Stimulated activated CD4-positive, alpha-beta T cell treated with anti-CD3 and anti-CD28 coated beads, Interleukin-12 subunit alpha, Interleukin-12 subunit beta, amount 100 ng/mL, for 24 hours (primary cell): Measurements from ENCODE around the gene KIF3A.
A peak's percentile ranks its signal among the peaks of the same experiment; 100 is the strongest.

Source experiments
- DNase-seq, 2 experiments: peaks; one replicate each; pipeline ENCODE4 v3.0.0-alpha.2; 2020; ENCODE audit warnings: low read depth in 2 of 2

The KIF3A gene

GRCh38 chr5:132736853-132737833, at the start of gene KIF3A:
Gene KIF3A, minus strand, starts transcription at chr5:132737546. Its CDS starts 127 bp downstream, at chr5:132737419.
- DNase-seq: peak; percentile 97 to 99

DNA sequence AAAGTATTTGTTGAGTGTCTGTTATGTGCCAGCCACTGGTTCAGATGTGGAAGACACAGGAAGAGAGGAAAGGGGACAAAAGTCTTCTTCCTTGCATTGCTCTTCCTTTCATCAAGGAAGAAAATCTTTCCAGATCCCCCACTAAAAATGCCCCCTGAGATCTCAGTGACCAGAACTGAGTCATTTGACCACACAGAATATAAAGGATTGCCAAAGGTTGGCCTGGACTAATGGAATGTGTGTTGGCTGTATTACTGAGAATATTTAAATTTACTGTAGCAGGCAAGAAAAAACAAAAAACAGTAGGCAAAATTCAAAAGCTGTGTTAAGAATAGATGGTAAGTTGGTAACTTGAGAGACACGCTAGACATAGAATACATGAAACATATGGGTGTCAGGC, 49.7 kb upstream of the KIF3A start:
- DNase-seq: no peak

DNA sequence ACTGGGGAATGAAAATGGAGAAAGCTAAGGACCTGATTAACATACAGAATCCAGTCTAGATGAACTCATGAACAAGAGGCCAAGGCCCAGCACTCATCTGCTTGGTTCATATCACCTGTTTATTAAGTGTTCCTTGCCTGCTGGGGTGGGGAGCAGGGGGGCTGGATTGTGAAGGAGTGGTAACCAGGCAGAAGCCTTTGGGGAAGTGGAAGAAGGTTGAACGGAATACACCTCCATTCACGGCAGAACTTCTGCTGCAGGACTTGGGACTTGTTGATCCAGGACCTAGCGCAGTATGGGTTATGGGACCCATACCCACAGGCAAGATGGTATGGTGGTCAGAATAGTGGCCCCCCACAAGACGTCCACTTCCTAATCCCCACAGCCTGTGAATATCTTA, 48.5 kb upstream of the KIF3A start:
- no peak for DNase-seq

GRCh38 chr5:132785365-132785764, 48.0 kb upstream of the KIF3A start:
- DNase-seq: no peak

DNA sequence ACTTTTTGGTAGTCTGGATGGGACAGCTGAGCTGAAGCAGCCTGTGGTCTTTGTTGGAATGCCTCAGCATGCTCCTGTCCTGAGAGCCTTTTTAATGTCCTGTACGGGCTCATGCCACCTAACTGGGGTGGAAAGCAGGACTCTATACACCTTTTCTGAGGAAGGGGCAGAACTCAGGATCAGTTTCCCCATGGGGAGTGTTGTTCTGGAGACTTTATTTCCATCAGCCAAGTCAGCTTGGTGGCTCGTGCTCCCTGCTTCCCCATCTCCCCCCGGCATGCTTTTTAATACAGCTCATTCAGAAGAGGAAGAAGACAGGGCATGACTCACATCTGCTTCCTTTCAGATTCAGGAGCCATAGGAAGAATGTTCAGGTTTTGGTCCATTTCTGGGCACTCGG, 44.8 kb upstream of the KIF3A start:
- no peak for DNase-seq

GRCh38 chr5:132781029-132781428, 43.7 kb upstream of the KIF3A start:
- no peak for DNase-seq

- DNase-seq: no peak
Measured at GRCh38 chr5:132780577-132780976, 43.2 kb upstream of the KIF3A start.

GRCh38 chr5:132779961-132780360, 42.6 kb upstream of the KIF3A start:
- no peak for DNase-seq

DNA sequence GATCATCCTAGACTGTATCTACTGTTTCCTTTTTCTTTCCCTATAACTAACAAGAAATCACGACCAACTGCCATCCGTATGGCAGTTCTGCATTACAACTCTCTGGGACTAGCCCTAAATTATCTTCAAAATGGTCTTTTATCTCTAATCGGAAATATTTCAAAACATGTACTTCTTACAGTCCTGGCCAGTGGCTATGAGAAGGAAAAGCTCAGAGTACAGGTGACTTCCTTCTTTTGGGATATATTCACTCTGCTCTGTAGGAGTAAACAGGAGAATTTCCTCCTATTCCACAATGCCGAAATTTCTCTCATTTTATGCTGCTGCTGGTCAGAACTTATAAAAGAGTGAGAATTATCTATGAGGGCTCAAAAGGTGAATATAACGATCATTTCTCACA, 41.5 kb upstream of the KIF3A start:
- no peak for DNase-seq

GRCh38 chr5:132778129-132778528, 40.8 kb upstream of the KIF3A start:
- DNase-seq: no peak

- peak in 1 of 2 experiments; percentile 35 for DNase-seq
Measured at GRCh38 chr5:132777209-132778069, 40.1 kb upstream of the KIF3A start, which contains the start of gene SEPTIN8. Gene SEPTIN8, minus strand, starts transcription at chr5:132777239. Its CDS starts 102 bp downstream, at chr5:132777137.

GRCh38 chr5:132776938-132777208, 39.5 kb upstream of the KIF3A start:
- no peak for DNase-seq

DNA sequence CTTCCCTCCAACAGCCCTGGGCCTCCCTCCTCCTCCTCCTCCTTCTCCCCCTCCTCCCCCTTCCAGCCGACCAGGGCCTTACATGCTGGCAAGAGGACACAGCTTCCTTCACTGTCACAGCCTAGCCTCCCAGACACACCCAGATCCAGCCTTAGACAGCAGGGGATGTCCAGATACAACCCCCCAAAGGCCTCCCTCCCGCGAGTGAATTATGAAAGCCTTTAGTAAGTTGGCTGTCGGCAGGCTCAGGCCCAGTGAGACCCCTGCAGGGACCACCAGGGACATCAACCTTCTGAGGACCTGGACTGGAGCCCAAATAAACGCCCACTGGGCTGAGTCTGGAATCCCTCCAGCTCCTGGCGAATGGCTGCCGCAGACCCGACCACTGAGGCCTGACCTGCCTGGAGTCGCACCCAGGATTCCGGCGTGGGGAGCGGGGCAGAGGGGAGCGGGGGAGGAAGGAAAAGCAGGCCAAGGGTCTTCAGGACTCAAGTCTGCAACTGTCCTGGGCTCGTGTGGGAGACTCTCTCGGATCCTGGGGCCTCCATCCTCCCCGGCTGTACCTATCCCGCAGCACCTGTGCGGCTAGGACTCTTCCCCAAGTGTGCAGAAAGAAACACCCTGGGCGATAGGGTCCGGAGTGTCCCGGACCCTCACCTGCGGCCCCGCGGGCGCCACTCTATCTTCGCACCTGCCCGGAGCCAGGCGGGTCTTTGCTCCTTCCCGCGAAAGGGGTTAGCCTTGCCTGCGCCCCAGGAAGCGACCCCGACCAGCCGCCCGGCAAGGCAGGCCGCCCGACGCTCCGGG, 39.0 kb upstream of the KIF3A start:
- DNase-seq: no peak

GRCh38 chr5:132775476-132775961, 38.2 kb upstream of the KIF3A start:
- DNase-seq: no peak

- no peak for DNase-seq
Measured at GRCh38 chr5:132774896-132775295, 37.5 kb upstream of the KIF3A start.

DNA sequence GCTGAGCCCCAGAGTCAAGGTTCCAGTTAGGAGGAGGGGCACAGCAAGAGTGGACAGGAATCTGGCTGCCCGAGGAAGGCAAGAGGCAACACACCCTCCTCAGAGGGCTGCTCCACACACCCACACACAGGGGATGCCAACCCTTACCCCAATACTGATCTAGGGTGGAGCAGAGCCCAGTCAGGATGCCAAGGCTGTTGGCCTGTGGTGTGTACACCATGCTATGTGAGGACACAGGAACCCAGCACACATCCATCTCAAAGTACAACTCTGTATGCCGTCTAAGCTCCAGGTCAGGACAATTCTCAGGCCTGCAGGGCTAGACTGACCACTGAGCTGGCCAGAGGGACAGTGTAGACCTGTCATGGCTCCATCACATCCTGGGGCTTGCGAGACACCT, 37.1 kb upstream of the KIF3A start:
- DNase-seq: no peak

DNA sequence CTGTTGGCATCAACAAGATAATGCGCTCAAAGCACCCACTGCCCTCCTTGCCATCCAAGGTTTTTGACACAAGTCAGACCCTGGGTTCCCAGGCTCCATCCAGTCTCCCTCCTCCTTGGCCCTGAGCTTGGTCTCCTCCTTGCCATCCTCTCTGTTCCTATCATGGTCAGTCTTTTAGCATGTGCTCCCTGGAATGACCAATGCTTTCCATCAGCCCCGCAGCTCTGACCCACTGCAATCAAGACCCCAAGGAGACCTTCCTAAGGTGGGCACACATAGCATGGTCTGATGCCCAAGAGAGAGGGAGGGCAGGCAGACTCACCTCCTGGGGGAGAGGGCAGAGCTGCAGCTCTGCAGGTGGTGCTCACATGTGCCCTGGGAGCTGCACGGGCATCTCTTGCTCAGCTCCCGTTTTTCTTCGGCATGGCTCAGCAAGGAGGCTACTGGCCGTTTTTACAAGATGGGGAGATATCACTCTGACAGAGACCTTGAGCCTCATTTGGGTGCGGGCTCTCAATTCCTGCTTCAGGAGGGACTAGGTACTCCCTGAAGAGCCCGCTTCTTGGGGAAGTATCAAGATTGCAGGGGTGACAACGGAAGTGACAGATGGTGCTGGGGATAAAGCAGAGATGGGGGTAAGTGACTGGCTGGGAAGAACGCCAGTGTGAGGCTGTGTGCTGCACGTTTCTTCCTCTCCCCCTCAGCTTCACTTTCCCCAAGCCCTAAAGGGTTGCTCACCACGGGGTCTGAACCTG, 36.4 kb upstream of the KIF3A start:
- no peak for DNase-seq

GRCh38 chr5:132773114-132773513, 35.8 kb upstream of the KIF3A start:
- no peak for DNase-seq

DNA sequence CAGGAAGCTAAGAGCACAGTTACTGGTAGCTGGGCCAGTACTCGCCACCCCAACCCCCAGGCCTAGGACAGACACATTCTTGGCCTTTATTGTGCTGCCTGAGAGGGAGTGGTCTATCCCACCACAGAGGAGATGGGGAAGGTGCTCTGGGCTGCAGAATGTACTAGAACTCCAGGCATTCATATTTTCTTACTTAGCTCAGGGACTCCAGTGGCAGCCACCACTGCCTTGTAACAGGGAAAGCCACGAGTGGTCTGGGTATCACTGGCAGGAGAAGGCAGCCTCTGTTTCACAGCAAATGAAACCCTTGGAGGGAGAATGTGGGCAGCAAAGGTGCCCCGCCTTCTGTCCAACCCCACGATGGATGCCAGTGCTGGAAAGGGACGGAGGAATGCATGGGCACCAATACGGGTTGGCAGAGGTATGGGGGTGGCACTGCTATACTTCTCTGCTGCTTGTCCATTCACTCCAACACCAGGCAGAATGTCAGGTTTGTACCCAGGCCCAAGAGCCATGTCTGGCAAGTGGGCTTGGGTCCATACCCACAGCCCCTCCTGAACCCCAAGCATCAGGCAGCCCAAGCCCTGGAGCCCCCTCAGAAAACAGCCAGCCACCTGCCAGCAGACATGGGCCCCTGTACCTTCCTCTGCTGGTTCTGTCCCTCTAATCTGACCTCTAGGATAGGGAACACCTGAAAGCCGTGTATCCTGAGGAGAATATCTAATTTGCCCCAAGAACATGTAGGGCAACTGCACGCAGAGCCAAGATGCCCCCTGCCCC, 35.1 kb upstream of the KIF3A start:
- no peak for DNase-seq

DNA sequence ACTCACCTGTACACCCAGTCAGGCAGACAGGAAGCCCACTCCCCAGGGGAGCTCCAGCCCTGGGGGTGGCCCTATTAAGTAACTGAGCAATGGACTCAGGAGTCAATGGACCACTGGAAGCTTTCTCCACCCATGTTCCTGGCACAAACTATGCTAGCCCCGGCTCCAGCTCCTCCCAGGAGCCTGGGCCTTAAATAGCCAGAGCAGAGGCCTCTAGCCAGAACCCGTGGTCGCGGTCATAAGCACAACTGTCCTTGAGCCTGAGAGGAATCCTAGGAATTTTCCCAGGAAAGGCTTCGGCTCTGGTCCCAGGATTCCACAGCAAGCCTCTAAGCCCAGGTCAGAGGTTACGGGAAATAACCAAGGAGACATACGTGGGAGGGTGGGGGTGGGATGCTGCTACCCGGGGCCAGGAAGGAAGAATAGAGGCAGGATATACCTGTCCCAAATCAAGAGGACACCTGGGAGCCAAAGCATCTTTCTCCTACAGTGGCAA, 34.2 kb upstream of the KIF3A start:
- DNase-seq: no peak
